Head of caudate nucleus (tissue), 42 donors: ENCODE results near the gene BLACAT1.
A peak's percentile ranks its signal among the peaks of the same experiment; 100 is the strongest.

Experiments
- DNase-seq, 42 donors: peaks; one replicate each; pipeline versions ENCODE4 v3.0.0 to v3.0.0-alpha.2; 2020 to 2021; ENCODE audit warnings: mixed read lengths in 7 of 42
- intact Hi-C: fragments of 100-400 bp; cut with DNase I; formaldehyde crosslinking; loops from one replicate; pipeline ENCODE4 v1.15.0; 2022

BLACAT1 gene

GRCh38 chr1:205470131-205470530 is 14.3 kb upstream of the BLACAT1 start:
- DNase-seq: no peak
- intact Hi-C loops: no loop called here

GRCh38 chr1:205466595-205467220 is 10.9 kb upstream of the BLACAT1 start:
- DNase-seq: no peak
- intact Hi-C loops: no loop called here

GRCh38 chr1:205465392-205465791 is 9.5 kb upstream of the BLACAT1 start:
- intact Hi-C loops: no loop called here
- no peak for DNase-seq

GRCh38 chr1:205458777-205459566 is 3.1 kb upstream of the BLACAT1 start:
- DNase-seq: peak in 1 of 42 donors; percentile 30
- intact Hi-C loops: no loop called here

GRCh38 chr1:205456868-205457745 is 1.3 kb upstream of the BLACAT1 start:
- intact Hi-C loops: no loop called here
- DNase-seq: peak in 1 of 42 donors; percentile 28

- DNase-seq: no peak
- intact Hi-C loops: no loop called here
Measured at GRCh38 chr1:205456383-205456867, 580 bp upstream of the BLACAT1 start.

GRCh38 chr1:205454903-205455335 is 926 bp downstream of the BLACAT1 start:
- DNase-seq: no peak
- intact Hi-C loops: no loop called here

GRCh38 chr1:205453466-205453865 is 2.4 kb downstream of the BLACAT1 start:
- no peak for DNase-seq
- intact Hi-C loops: no loop called here

GRCh38 chr1:205452933-205453332 is 2.9 kb downstream of the BLACAT1 start:
- DNase-seq: no peak
- intact Hi-C loops: no loop called here

- DNase-seq: no peak
- intact Hi-C loops: no loop called here
Measured at GRCh38 chr1:205452364-205452763, 3.5 kb downstream of the BLACAT1 start.

GRCh38 chr1:205451759-205452164 is 4.1 kb downstream of the BLACAT1 start:
- no peak for DNase-seq
- intact Hi-C loops: no loop called here

GRCh38 chr1:205451202-205451601 is 4.6 kb downstream of the BLACAT1 start:
- DNase-seq: no peak
- intact Hi-C loops: no loop called here

GRCh38 chr1:205450448-205450847 is 5.4 kb downstream of the BLACAT1 start:
- DNase-seq: no peak
- intact Hi-C loops: no loop called here

GRCh38 chr1:205449750-205450443 is 5.9 kb downstream of the BLACAT1 start:
- DNase-seq: no peak
- intact Hi-C loops: no loop called here

GRCh38 chr1:205449254-205449749 is 6.5 kb downstream of the BLACAT1 start:
- intact Hi-C loops: no loop called here
- no peak for DNase-seq

GRCh38 chr1:205448540-205449253 is 7.1 kb downstream of the BLACAT1 start:
- no peak for DNase-seq
- intact Hi-C loops: no loop called here

GRCh38 chr1:205447457-205448341 is 8.1 kb downstream of the BLACAT1 start:
- DNase-seq: no peak
- intact Hi-C loops: no loop called here
